GM18511 (cell line): Measurements from ENCODE around the gene CAP2.
"Not testable (repeated sequence)": the region's sequence is repeated elsewhere in the genome, so short reads cannot be mapped to it uniquely, and the experiment has no call there.

Experiments used
- ATAC-seq: cut with Tn5 transposase; IDR thresholded peaks from one replicate; pipeline ENCODE4 v1.9.1; 2021; ENCODE audit warnings: mild to moderate bottlenecking, moderate library complexity; ENCODE audit not compliant: unreplicated experiment

Gene CAP2

GRCh38 chr6:17565399-17565798 is 172.0 kb downstream of the CAP2 start:
- no peak for ATAC-seq

- no peak for ATAC-seq
Measured at GRCh38 chr6:17574866-17575560, 181.6 kb downstream of the CAP2 start.

- ATAC-seq, result no peak
Measured at GRCh38 chr6:17577059-17577458, 183.7 kb downstream of the CAP2 start.

- no peak for ATAC-seq
Measured at GRCh38 chr6:17580518-17581048, 187.2 kb downstream of the CAP2 start.

GRCh38 chr6:17581282-17581681 is 187.9 kb downstream of the CAP2 start:
- ATAC-seq, result not testable (repeated sequence)

GRCh38 chr6:17583811-17584210 is 190.4 kb downstream of the CAP2 start:
- no peak for ATAC-seq

- ATAC-seq, result peak; percentile 60
Measured at GRCh38 chr6:17584241-17584803, 190.9 kb downstream of the CAP2 start.

- ATAC-seq, result peak; percentile 48
Measured at GRCh38 chr6:17585766-17586490, 192.5 kb downstream of the CAP2 start.

- not testable (repeated sequence) for ATAC-seq
Measured at GRCh38 chr6:17586623-17587022, 193.2 kb downstream of the CAP2 start.

GRCh38 chr6:17588011-17588410 is 194.6 kb downstream of the CAP2 start:
- no peak for ATAC-seq

- ATAC-seq, result no peak
Measured at GRCh38 chr6:17589406-17590096, 196.2 kb downstream of the CAP2 start.

- no peak for ATAC-seq
Measured at GRCh38 chr6:17591287-17591686, 197.9 kb downstream of the CAP2 start.

GRCh38 chr6:17593246-17593645 is 199.9 kb downstream of the CAP2 start:
- ATAC-seq, result no peak

- ATAC-seq, result no peak
Measured at GRCh38 chr6:17596085-17596484, 202.7 kb downstream of the CAP2 start.

- ATAC-seq, result peak; percentile 88
Measured at GRCh38 chr6:17599877-17600526, 206.6 kb downstream of the CAP2 start, which contains the start of gene FAM8A1. FAM8A1 (plus strand) TSS chr6:17600302; CDS start chr6:17600410, 108 bp downstream.

- ATAC-seq, result peak; percentile 56
Measured at GRCh38 chr6:17600527-17601385, 207.4 kb downstream of the CAP2 start.

GRCh38 chr6:17601386-17601703 is 207.9 kb downstream of the CAP2 start:
- no peak for ATAC-seq

GRCh38 chr6:17602888-17603287 is 209.5 kb downstream of the CAP2 start:
- ATAC-seq, result no peak

GRCh38 chr6:17606606-17607005 is 213.2 kb downstream of the CAP2 start:
- ATAC-seq, result no peak
